ENCODE results near the gene EPB41L4A.

EPB41L4A gene

GRCh38 chr5:112353678-112354077, 65.4 kb downstream of the EPB41L4A start:
- no peak for DNase-seq

- DNase-seq: no peak
Observed at GRCh38 chr5:112351225-112351624, 67.9 kb downstream of the EPB41L4A start.

- no peak for DNase-seq
Observed at GRCh38 chr5:112350626-112351025, 68.5 kb downstream of the EPB41L4A start.

- no peak for DNase-seq
Observed at GRCh38 chr5:112349371-112349770, 69.7 kb downstream of the EPB41L4A start.

GRCh38 chr5:112348915-112349314, 70.2 kb downstream of the EPB41L4A start:
- no peak for DNase-seq

GRCh38 chr5:112348387-112348786, 70.7 kb downstream of the EPB41L4A start:
- DNase-seq: no peak

- no peak for DNase-seq
Observed at GRCh38 chr5:112346411-112347044, 72.5 kb downstream of the EPB41L4A start.

- DNase-seq: no peak
Observed at GRCh38 chr5:112344540-112344939, 74.5 kb downstream of the EPB41L4A start.

GRCh38 chr5:112342389-112342788, 76.7 kb downstream of the EPB41L4A start:
- no peak for DNase-seq

- DNase-seq: no peak
Observed at GRCh38 chr5:112339761-112340160, 79.3 kb downstream of the EPB41L4A start.

- DNase-seq: no peak
Observed at GRCh38 chr5:112338681-112339337, 80.3 kb downstream of the EPB41L4A start.

GRCh38 chr5:112333331-112333781, 85.7 kb downstream of the EPB41L4A start:
- no peak for DNase-seq

- DNase-seq: no peak
Observed at GRCh38 chr5:112331892-112332291, 87.2 kb downstream of the EPB41L4A start.

- DNase-seq: no peak
Observed at GRCh38 chr5:112329419-112330090, 89.5 kb downstream of the EPB41L4A start.

- DNase-seq: no peak
Observed at GRCh38 chr5:112323166-112323565, 95.9 kb downstream of the EPB41L4A start.

GRCh38 chr5:112320408-112320807, 98.7 kb downstream of the EPB41L4A start:
- DNase-seq: no peak

GRCh38 chr5:112318346-112318745, 100.7 kb downstream of the EPB41L4A start:
- DNase-seq: no peak

GRCh38 chr5:112317866-112318265, 101.2 kb downstream of the EPB41L4A start:
- no peak for DNase-seq

- no peak for DNase-seq
Observed at GRCh38 chr5:112316731-112317130, 102.3 kb downstream of the EPB41L4A start.

- no peak for DNase-seq
Observed at GRCh38 chr5:112316006-112316405, 103.1 kb downstream of the EPB41L4A start.

GRCh38 chr5:112312295-112313275, 106.5 kb downstream of the EPB41L4A start:
- DNase-seq: no peak

GRCh38 chr5:112310746-112311145, 108.3 kb downstream of the EPB41L4A start:
- peak; percentile 5 for DNase-seq

- DNase-seq: no peak
Observed at GRCh38 chr5:112308608-112309007, 110.5 kb downstream of the EPB41L4A start.

Data from fibroblast of skin of scalp (primary cell).